Measurements from ENCODE around the gene KLF9.

KLF9 gene

GRCh38 chr9:70451765-70452164, 37.3 kb upstream of the KLF9 start:
- TF ChIP-seq CTCF (IDR thresholded peaks at IDR 0.05; ENCODE audit: borderline replicate concordance, insufficient read depth, low read depth, low read length) = no peak

GRCh38 chr9:70450738-70451137, 36.3 kb upstream of the KLF9 start:
- no peak for TF ChIP-seq CTCF (IDR thresholded peaks at IDR 0.05; ENCODE audit: borderline replicate concordance, insufficient read depth, low read depth, low read length)
- no peak overlapping the region for H3K4me3 ChIP-seq (ENCODE audit: low read depth, low read length)

More at GRCh38 chr9:70451765-70452164, 37.3 kb upstream of the KLF9 start:
- no peak overlapping the region for H3K4me3 ChIP-seq (ENCODE audit: low read depth, low read length)

GRCh38 chr9:70449461-70449860, 35.0 kb upstream of the KLF9 start:
- H3K4me3 ChIP-seq (ENCODE audit: low read depth, low read length) = no peak overlapping the region
- TF ChIP-seq CTCF (IDR thresholded peaks at IDR 0.05; ENCODE audit: borderline replicate concordance, insufficient read depth, low read depth, low read length) = no peak

- no peak overlapping the region for H3K4me3 ChIP-seq (ENCODE audit: low read depth, low read length)
- TF ChIP-seq CTCF (IDR thresholded peaks at IDR 0.05; ENCODE audit: borderline replicate concordance, insufficient read depth, low read depth, low read length) = no peak
Observed at GRCh38 chr9:70448919-70449318, 34.5 kb upstream of the KLF9 start.

GRCh38 chr9:70444904-70445303, 30.4 kb upstream of the KLF9 start:
- no peak for TF ChIP-seq CTCF (IDR thresholded peaks at IDR 0.05; ENCODE audit: borderline replicate concordance, insufficient read depth, low read depth, low read length)

GRCh38 chr9:70442328-70442848, 27.9 kb upstream of the KLF9 start:
- no peak for TF ChIP-seq CTCF (IDR thresholded peaks at IDR 0.05; ENCODE audit: borderline replicate concordance, insufficient read depth, low read depth, low read length)
- H3K4me3 ChIP-seq (ENCODE audit: low read depth, low read length) = no peak overlapping the region

More at GRCh38 chr9:70444904-70445303, 30.4 kb upstream of the KLF9 start:
- no peak overlapping the region for H3K4me3 ChIP-seq (ENCODE audit: low read depth, low read length)

- no peak overlapping the region for H3K4me3 ChIP-seq (ENCODE audit: low read depth, low read length)
Observed at GRCh38 chr9:70441622-70442021, 27.2 kb upstream of the KLF9 start.

More at GRCh38 chr9:70441622-70442021, 27.2 kb upstream of the KLF9 start:
- TF ChIP-seq CTCF (IDR thresholded peaks at IDR 0.05; ENCODE audit: borderline replicate concordance, insufficient read depth, low read depth, low read length) = no peak

Measured in GM12875 (cell line).